Stimulated activated CD4-positive, alpha-beta T cell treated with anti-CD3 and anti-CD28 coated beads, TNF-alpha, amount 100 ng/mL, for 48 hours (primary cell): ENCODE data around the gene CSNK1G2.

Experiments used
- DNase-seq, 3 donors: peaks; one replicate each; pipeline ENCODE4 v3.0.0-alpha.2; 2020; ENCODE audit warnings: low read depth in 3 of 3

Gene CSNK1G2

GRCh38 chr19:1918975-1919374 is 22.0 kb upstream of the CSNK1G2 start:
- no peak for DNase-seq

GRCh38 chr19:1920644-1921043 is 20.3 kb upstream of the CSNK1G2 start:
- no peak for DNase-seq

GRCh38 chr19:1921326-1921725 is 19.6 kb upstream of the CSNK1G2 start:
- DNase-seq, result no peak

GRCh38 chr19:1921825-1922224 is 19.1 kb upstream of the CSNK1G2 start:
- no peak for DNase-seq

- DNase-seq, result no peak
Observed at GRCh38 chr19:1922803-1923202, 18.2 kb upstream of the CSNK1G2 start.

- DNase-seq, result no peak
Observed at GRCh38 chr19:1923319-1923718, 17.7 kb upstream of the CSNK1G2 start.

GRCh38 chr19:1924320-1924961 is 16.5 kb upstream of the CSNK1G2 start:
- DNase-seq, result no peak

GRCh38 chr19:1925544-1925943 is 15.4 kb upstream of the CSNK1G2 start:
- no peak for DNase-seq

GRCh38 chr19:1929021-1929742 is 11.8 kb upstream of the CSNK1G2 start:
- DNase-seq, result peak; percentile 54 to 82 (median 65)

- no peak for DNase-seq
Observed at GRCh38 chr19:1931445-1931844, 9.5 kb upstream of the CSNK1G2 start.

GRCh38 chr19:1932395-1932794 is 8.6 kb upstream of the CSNK1G2 start:
- DNase-seq, result no peak

GRCh38 chr19:1933244-1933643 is 7.7 kb upstream of the CSNK1G2 start:
- DNase-seq, result no peak

GRCh38 chr19:1933942-1934341 is 7.0 kb upstream of the CSNK1G2 start:
- DNase-seq, result no peak

- DNase-seq, result no peak
Observed at GRCh38 chr19:1935484-1936208, 5.3 kb upstream of the CSNK1G2 start.

- no peak for DNase-seq
Observed at GRCh38 chr19:1936430-1936829, 4.5 kb upstream of the CSNK1G2 start.

- DNase-seq, result no peak
Observed at GRCh38 chr19:1936916-1937610, 3.9 kb upstream of the CSNK1G2 start.

- DNase-seq, result no peak
Observed at GRCh38 chr19:1938071-1938470, 2.9 kb upstream of the CSNK1G2 start.

GRCh38 chr19:1942078-1942933 is 1.3 kb downstream of the CSNK1G2 start:
- peak in 2 of 3 donors; percentile 50 to 64 for DNase-seq

- no peak for DNase-seq
Observed at GRCh38 chr19:1942934-1943555, 2.1 kb downstream of the CSNK1G2 start.

GRCh38 chr19:1943661-1944087 is 2.7 kb downstream of the CSNK1G2 start:
- no peak for DNase-seq
